Mesendoderm (in vitro differentiated cells): Measurements from ENCODE around the gene EME1.
A peak's percentile ranks its signal among the peaks of the same experiment; 100 is the strongest.

Source experiments
- DNase-seq: peaks from one replicate; pipeline ENCODE4 v3.0.0; 2013
- H2AK5ac ChIP-seq: 2 replicates; pipeline ENCODE4 v1.6.1; 2013; ENCODE audit warnings: low read length, inconsistent platforms
- H2BK120ac ChIP-seq: 2 replicates; pipeline ENCODE4 v1.6.1; 2013; ENCODE audit warnings: low read depth, mild to moderate bottlenecking, low read length, moderate library complexity, mixed read lengths
- H2BK15ac ChIP-seq: replicated peaks from 2 replicates; pipeline ENCODE4 v1.6.1; 2013; ENCODE audit warnings: low read depth, mild to moderate bottlenecking, moderate library complexity
- H2BK5ac ChIP-seq: 2 replicates; pipeline ENCODE4 v1.6.1; 2013; ENCODE audit warnings: low read length, inconsistent platforms
- H3K18ac ChIP-seq: 2 replicates; pipeline ENCODE4 v1.6.1; 2013; ENCODE audit warnings: mild to moderate bottlenecking, low read length, mixed read lengths
- H3K23ac ChIP-seq: one replicate; pipeline ENCODE4 v1.6.1; 2013; ENCODE audit warnings: low read length
- H3K27ac ChIP-seq: 2 replicates; pipeline ENCODE4 v1.5.1; 2013; ENCODE audit warnings: low read depth, mild to moderate bottlenecking, inconsistent platforms, low read length, moderate library complexity
- H3K27me3 ChIP-seq: 2 replicates; pipeline ENCODE4 v1.6.1; 2013; ENCODE audit warnings: low read length, control low read depth, mild to moderate bottlenecking, inconsistent platforms; ENCODE audit not compliant: insufficient read depth, poor library complexity
- H3K36me3 ChIP-seq: 2 replicates; pipeline ENCODE4 v1.6.1; 2013; ENCODE audit warnings: low read length, inconsistent platforms; ENCODE audit not compliant: control insufficient read depth, insufficient read depth
- H3K4ac ChIP-seq: one replicate; pipeline ENCODE4 v1.6.1; 2013; ENCODE audit warnings: low read depth, mild to moderate bottlenecking, low read length, moderate library complexity
- H3K4me1 ChIP-seq: 2 replicates; pipeline ENCODE4 v1.6.1; 2013; ENCODE audit warnings: low read depth, low read length, inconsistent platforms; ENCODE audit not compliant: control insufficient read depth
- H3K4me2 ChIP-seq: 2 replicates; pipeline ENCODE4 v1.6.1; 2013; ENCODE audit warnings: low read length
- H3K4me3 ChIP-seq: 2 replicates; pipeline ENCODE4 v1.5.1; 2013; ENCODE audit warnings: mild to moderate bottlenecking, low read length
- H3K56ac ChIP-seq: one replicate; pipeline ENCODE4 v1.6.1; 2013; ENCODE audit warnings: low read length
- H3K79me1 ChIP-seq: 2 replicates; pipeline ENCODE4 v1.6.1; 2013; ENCODE audit warnings: low read length, inconsistent platforms
- H3K79me2 ChIP-seq: 2 replicates; pipeline ENCODE4 v1.6.1; 2013; ENCODE audit warnings: mild to moderate bottlenecking, low read length; ENCODE audit not compliant: control insufficient read depth, insufficient read depth
- H3K9ac ChIP-seq: 2 replicates; pipeline ENCODE4 v1.6.1; 2013; ENCODE audit warnings: low read length, inconsistent platforms
- H4K5ac ChIP-seq: one replicate; pipeline ENCODE4 v1.6.1; 2013; ENCODE audit warnings: low read length
- H4K8ac ChIP-seq: one replicate; pipeline ENCODE4 v1.6.1; 2013; ENCODE audit warnings: low read depth, mild to moderate bottlenecking, control low read depth, low read length, moderate library complexity
- WGBS: extraction: QIAGEN DNeasy Blood & Tissue Kit; methylation state at CpG from one replicate; pipeline ENCODE4 v1.1.7; 2013; ENCODE audit warnings: low lambda C conversion rate, missing lambda C conversion rate; ENCODE audit not compliant: insufficient coverage; ENCODE audit errors: extremely low coverage; 5-methylcytosine and 5-hydroxymethylcytosine counted together

The EME1 gene

DNA sequence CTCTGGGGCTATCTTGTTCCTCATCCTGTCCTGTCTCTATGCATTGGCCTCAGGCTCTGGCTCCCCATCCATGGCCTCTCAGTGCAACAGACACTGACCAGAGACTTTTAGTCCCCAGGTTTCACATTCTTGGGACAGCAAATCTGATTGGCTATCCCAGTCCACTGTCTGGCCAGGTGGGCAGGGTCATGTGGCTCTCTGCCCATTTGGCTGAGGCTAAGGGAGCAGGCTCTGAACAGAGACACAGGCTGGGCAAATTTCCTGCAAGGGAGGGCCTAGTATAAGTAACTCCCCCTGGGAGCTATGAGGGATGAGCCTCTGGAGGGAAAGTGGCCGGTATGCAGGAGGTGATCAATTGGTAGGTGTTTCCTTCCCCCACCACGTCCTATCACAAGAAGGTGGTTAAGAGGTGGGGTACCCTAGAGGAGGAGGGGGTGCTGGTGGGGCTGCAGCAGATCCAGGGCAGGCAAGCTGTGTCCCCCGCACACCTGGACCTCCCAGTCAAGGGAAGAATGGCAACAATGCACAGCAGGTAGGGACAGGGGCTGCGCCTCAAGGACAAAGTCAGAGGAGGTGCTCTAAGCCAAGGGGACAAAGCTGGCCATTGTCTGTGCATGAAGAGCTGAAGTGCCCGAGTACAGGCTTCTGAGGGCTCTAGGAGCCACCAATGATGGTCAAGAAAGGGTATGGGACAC lies 13.9 kb upstream of the EME1 start:
- H2BK15ac ChIP-seq = no peak overlapping the region
- no CpG with 5 or more reads among the region's 5 CpGs for WGBS

DNA sequence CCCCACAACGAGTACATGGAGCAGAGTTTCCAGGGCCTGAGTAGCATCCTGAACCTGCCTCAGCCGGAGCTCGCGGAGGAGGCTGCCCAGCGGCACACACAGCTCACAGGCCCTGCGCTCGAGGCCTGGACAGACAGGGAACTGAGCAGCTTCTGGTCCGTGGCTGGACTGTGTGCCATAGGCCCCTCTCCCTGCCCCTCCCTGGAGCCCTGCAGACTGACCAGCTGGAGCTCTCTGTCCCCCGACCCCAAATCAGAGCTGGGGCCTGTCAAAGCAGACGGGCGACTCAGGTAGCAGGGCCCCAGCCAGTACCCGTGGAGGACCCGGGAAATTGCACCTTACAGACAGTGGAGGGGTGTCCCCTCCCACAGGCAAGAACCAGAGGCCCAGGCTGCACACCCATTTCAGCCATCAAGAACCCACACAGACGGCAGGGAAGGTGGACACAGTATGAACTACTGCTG lies 13.0 kb upstream of the EME1 start:
- no peak overlapping the region for H3K4me2 ChIP-seq
- WGBS = no CpG with 5 or more reads among the region's 14 CpGs
- DNase-seq = no peak
- no peak overlapping the region for H2AK5ac ChIP-seq
- H2BK120ac ChIP-seq = no peak overlapping the region
- H3K9ac ChIP-seq = no peak overlapping the region
- H3K36me3 ChIP-seq = peaks cover 2% of the 10 kb centered on the region
- H3K27ac ChIP-seq = no peak overlapping the region
- no peak overlapping the region for H4K5ac ChIP-seq
- H3K27me3 ChIP-seq = no peaks in the 10 kb centered on the region
- no peaks in the 10 kb centered on the region for H3K79me1 ChIP-seq
- no peak overlapping the region for H3K23ac ChIP-seq
- no peaks in the 10 kb centered on the region for H3K79me2 ChIP-seq
- no peak overlapping the region for H3K56ac ChIP-seq
- no peak overlapping the region for H3K4ac ChIP-seq
- H2BK5ac ChIP-seq = no peak overlapping the region
- H3K18ac ChIP-seq = no peak overlapping the region
- no peaks in the 10 kb centered on the region for H3K4me1 ChIP-seq
- H4K8ac ChIP-seq = no peak overlapping the region
- H2BK15ac ChIP-seq = no peak overlapping the region
- H3K4me3 ChIP-seq = no peak overlapping the region

More for the DNA sequence above, 13.9 kb upstream of the EME1 start:
- Histone ChIP-seq H3K18ac (no peak overlapping the region), H3K79me2 (no peaks in the 10 kb centered on the region), H3K9ac (no peak overlapping the region), H3K4me1 (no peaks in the 10 kb centered on the region), H4K8ac (no peak overlapping the region), H2AK5ac (no peak overlapping the region), H4K5ac (no peak overlapping the region), H2BK5ac (no peak overlapping the region), H2BK120ac (no peak overlapping the region), H3K36me3 (peaks cover 2% of the 10 kb centered on the region), H3K4ac (no peak overlapping the region), H3K4me3 (no peak overlapping the region), H3K27ac (no peak overlapping the region), H3K79me1 (no peaks in the 10 kb centered on the region), H3K27me3 (no peaks in the 10 kb centered on the region), H3K4me2 (no peak overlapping the region), H3K56ac (no peak overlapping the region), H3K23ac (no peak overlapping the region)
- no peak for DNase-seq

GRCh38 chr17:50360486-50361115 lies 12.4 kb upstream of the EME1 start:
- no CpG with 5 or more reads among the region's 11 CpGs for WGBS
- H3K56ac ChIP-seq = no peak overlapping the region

GRCh38 chr17:50361561-50362480 lies 11.2 kb upstream of the EME1 start:
- Histone ChIP-seq H3K79me2 (no peaks in the 10 kb centered on the region), H2BK120ac (no peak overlapping the region), H2BK5ac (no peak overlapping the region), H3K4me1 (no peaks in the 10 kb centered on the region), H3K27me3 (no peaks in the 10 kb centered on the region), H3K79me1 (no peaks in the 10 kb centered on the region), H3K27ac (no peak overlapping the region), H3K23ac (no peak overlapping the region), H3K18ac (no peak overlapping the region), H3K4me3 (no peak overlapping the region), H3K36me3 (peaks cover 2% of the 10 kb centered on the region), H3K9ac (no peak overlapping the region), H2BK15ac (no peak overlapping the region), H3K56ac (peak overlapping the region; percentile 25), H2AK5ac (no peak overlapping the region), H4K8ac (no peak overlapping the region), H4K5ac (no peak overlapping the region), H3K4ac (no peak overlapping the region), H3K4me2 (no peak overlapping the region)
- WGBS = no CpG with 5 or more reads among the region's 11 CpGs
- DNase-seq = peak; percentile 86

More at GRCh38 chr17:50360486-50361115, 12.4 kb upstream of the EME1 start:
- Histone ChIP-seq H4K5ac (no peak overlapping the region), H3K4ac (no peak overlapping the region), H3K4me3 (no peak overlapping the region), H3K18ac (no peak overlapping the region), H3K23ac (no peak overlapping the region), H3K79me2 (no peaks in the 10 kb centered on the region), H3K9ac (no peak overlapping the region), H3K4me2 (no peak overlapping the region), H2AK5ac (no peak overlapping the region), H2BK120ac (no peak overlapping the region), H3K27ac (no peak overlapping the region), H4K8ac (no peak overlapping the region), H2BK5ac (no peak overlapping the region), H2BK15ac (no peak overlapping the region), H3K79me1 (no peaks in the 10 kb centered on the region), H3K27me3 (no peaks in the 10 kb centered on the region), H3K36me3 (peaks cover 2% of the 10 kb centered on the region), H3K4me1 (no peaks in the 10 kb centered on the region)
- DNase-seq = no peak

DNA sequence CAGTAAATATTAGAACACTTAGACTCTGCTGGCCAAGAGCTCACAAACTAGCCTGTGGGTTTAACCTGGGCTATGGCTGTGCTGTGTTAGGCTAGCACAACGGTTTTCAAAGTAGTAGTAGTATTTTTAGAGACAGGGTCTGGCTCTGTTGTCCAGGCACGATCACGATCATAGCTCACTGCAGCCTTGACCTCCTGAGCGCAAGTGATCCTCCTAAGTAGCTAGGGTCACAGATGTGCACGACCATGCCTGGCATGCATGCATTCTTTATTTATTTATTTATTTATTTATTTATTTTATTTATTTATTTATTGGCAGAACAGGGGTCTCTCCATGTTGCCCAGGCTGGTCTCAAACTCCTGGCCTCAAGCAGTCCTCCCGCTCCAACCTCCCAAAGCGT lies 10.4 kb upstream of the EME1 start:
- no peaks in the 10 kb centered on the region for H3K27me3 ChIP-seq
- H3K4me2 ChIP-seq = no peak overlapping the region
- no peak overlapping the region for H4K5ac ChIP-seq
- H2BK15ac ChIP-seq = no peak overlapping the region
- DNase-seq = no peak
- no peak overlapping the region for H2AK5ac ChIP-seq
- no peak overlapping the region for H2BK120ac ChIP-seq
- H3K4me1 ChIP-seq = no peaks in the 10 kb centered on the region
- no peaks in the 10 kb centered on the region for H3K79me1 ChIP-seq
- no peak overlapping the region for H3K27ac ChIP-seq
- no peak overlapping the region for H3K9ac ChIP-seq
- H2BK5ac ChIP-seq = no peak overlapping the region
- H3K36me3 ChIP-seq = peaks cover 2% of the 10 kb centered on the region
- no peak overlapping the region for H3K23ac ChIP-seq
- WGBS = no CpG with 5 or more reads among the region's 7 CpGs
- H3K4ac ChIP-seq = no peak overlapping the region
- no peak overlapping the region for H3K56ac ChIP-seq
- no peak overlapping the region for H4K8ac ChIP-seq
- H3K18ac ChIP-seq = no peak overlapping the region
- H3K79me2 ChIP-seq = no peaks in the 10 kb centered on the region
- no peak overlapping the region for H3K4me3 ChIP-seq
